GM19463 (cell line): Measurements from ENCODE around the gene CCDC7.
"Not testable (repeated sequence)": the region's sequence is repeated elsewhere in the genome, so short reads cannot be mapped to it uniquely, and the experiment has no call there.

ENCODE experiments used
- ATAC-seq: cut with Tn5 transposase; IDR thresholded peaks from one replicate; pipeline ENCODE4 v1.9.1; 2021; ENCODE audit warnings: mild to moderate bottlenecking, moderate library complexity; ENCODE audit not compliant: unreplicated experiment

CCDC7 gene

GRCh38 chr10:32548208-32548607 lies 102.3 kb downstream of the CCDC7 start:
- no peak for ATAC-seq

GRCh38 chr10:32556783-32557395 lies 110.9 kb downstream of the CCDC7 start:
- ATAC-seq: no peak

DNA sequence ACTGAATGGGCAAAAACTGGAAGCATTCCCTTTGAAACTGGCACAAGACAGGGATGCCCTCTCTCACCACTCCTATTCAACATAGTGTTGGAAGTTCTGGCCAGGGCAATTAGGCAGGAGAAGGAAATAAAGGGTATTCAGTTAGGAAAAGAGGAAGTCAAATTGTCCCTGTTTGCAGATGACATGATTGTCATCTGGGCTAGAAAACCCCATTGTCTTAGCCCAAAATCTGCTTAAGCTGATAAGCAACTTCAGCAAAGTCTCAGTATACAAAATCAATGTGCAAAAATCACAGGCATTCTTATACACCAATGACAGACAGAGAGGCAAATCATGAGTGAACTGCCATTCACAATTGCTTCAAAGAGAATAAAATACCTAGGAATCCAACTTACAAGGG lies 116.8 kb downstream of the CCDC7 start:
- ATAC-seq: not testable (repeated sequence)

GRCh38 chr10:32577448-32577847 lies 131.5 kb downstream of the CCDC7 start:
- ATAC-seq: no peak

- ATAC-seq: no peak
Observed at GRCh38 chr10:32582946-32583345, 137.0 kb downstream of the CCDC7 start.

DNA sequence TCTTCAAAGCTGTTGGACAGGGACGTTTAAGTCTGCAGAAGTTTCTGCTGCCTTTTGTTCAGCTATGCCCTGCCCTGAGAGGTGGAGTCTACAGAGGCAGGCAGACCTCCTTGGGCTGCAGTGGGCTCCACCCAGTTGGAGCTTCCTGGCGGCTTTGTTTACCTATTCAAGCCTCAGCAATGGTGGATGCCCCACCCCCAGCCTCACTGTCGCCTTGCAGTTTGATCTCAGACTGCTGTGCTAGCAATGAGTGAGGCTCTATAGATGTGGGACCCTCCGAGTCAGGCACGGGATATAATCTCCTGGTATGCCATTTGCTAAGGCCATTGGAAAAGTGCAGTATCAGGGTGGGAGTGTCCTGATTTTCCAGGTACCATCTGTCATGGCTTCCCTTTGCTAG lies 152.1 kb downstream of the CCDC7 start:
- not testable (repeated sequence) for ATAC-seq

GRCh38 chr10:32600317-32600716 lies 154.4 kb downstream of the CCDC7 start:
- ATAC-seq: no peak

- ATAC-seq: not testable (repeated sequence)
Observed at GRCh38 chr10:32601562-32601961, 155.6 kb downstream of the CCDC7 start.

- no peak for ATAC-seq
Observed at GRCh38 chr10:32605787-32606186, 159.8 kb downstream of the CCDC7 start.

DNA sequence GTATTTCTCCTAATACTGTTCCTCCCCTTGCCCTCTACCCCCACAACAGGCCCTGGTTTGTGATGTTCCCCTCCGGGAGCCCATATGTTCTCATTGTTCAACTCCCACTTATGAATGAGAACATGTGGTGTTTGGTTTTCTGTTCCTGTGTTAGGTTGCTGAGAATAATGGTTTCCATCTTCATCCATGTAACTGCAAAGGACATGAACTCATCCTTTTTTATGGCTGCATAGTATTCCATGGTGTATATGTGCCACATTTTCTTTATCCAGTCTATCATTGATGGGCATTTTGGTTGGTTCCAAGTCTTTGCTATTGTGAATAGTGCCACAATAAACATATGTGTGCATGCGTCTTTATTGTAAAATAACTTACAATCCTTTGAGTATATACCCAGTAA lies 164.6 kb downstream of the CCDC7 start:
- not testable (repeated sequence) for ATAC-seq

- ATAC-seq: no peak
Observed at GRCh38 chr10:32616438-32616837, 170.5 kb downstream of the CCDC7 start.

DNA sequence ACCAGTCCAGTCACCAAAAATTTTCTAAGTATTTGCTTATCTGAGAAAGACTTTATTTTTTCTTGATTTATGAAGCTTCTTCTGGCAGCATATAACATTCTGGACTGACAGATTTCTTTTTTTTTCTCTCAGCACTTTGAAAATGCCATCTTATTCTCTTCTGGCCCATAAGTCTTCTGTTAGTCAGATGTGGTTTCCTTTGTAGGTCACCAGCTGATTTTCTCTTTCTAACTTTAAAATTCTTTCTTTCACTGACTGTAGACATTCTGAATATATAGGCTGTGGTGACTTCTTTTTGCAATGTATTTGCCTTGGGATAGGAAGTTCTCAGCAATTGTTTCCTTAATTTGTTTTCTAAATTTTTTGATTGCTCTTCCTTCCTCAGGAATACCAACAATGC lies 172.5 kb downstream of the CCDC7 start:
- no peak for ATAC-seq

GRCh38 chr10:32621969-32622368 lies 176.0 kb downstream of the CCDC7 start:
- no peak for ATAC-seq

DNA sequence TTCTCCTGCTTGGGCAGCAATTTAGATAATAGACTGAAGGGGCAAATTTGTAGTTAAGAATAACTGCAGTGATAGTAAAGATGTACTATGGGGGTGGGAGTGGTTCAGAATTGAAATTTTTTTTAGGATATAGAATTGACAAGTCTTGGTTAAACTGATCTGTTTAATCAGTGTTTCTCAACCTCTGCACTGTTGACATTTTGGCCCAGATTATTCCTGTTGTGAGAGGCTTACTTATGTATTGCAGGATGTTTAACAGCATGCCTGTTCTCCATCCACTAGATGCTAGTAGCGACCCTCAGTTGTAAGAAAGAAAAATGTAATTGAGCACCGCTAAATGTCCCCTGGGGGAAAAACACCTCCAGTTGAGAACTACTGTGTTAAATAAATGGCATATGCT lies 176.5 kb downstream of the CCDC7 start:
- no peak for ATAC-seq

DNA sequence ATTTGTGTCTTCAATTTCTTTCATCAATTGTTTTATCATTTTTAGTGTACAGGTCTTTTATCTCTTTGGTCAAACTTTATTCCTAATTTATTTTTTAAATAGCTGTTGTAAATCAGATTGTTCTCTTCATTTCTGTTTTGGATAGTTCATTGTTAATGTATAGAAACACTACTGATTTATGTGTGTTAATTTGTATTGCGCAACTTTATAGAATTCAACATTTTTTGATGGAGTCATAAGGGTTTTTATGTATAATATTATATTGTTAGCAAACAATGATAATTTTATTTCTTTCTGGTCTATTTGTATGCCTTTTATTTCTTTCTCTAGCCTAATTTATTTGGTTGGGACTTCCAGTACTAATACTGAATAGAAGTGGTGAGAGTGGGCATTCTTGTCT lies 181.2 kb downstream of the CCDC7 start:
- no peak for ATAC-seq

- no peak for ATAC-seq
Observed at GRCh38 chr10:32629910-32630309, 184.0 kb downstream of the CCDC7 start.

DNA sequence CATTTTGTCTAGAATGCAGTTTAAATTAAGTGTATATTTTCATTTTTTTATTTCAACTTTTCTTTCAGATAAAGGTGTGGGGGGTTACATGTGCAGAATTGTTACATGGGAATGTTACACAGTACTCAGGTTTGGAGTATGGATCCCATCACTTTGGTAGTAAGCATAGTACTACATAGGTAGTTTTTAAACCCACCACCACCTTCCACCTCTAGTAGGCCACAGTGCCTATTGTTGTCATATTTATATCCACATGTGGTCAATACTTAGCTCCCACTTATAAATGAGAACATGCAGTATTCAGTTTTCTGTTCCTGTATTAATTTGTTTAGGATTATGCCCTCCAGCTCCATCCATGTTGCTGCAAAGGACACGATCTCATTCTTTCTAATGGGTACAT lies 200.6 kb downstream of the CCDC7 start:
- ATAC-seq: no peak

DNA sequence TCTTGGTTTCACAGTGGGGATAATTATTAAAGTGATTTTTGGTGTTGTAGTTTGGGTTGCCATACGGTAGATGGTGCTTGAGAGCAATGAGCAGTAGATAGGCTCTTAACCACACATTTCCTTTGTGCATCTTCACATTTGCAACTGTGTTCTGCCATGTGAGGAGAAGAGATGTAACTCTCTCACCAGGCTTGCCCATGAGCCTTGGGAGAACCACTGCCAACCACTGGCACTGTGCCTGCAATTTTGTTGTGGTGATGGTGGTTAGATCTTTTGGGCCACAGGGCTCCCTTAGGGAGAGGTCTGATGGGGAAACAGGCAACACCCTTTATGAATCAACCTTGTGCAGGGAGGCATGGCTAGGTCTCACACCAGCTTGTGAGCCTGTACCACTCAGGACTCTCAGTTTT lies 204.3 kb downstream of the CCDC7 start:
- no peak for ATAC-seq

DNA sequence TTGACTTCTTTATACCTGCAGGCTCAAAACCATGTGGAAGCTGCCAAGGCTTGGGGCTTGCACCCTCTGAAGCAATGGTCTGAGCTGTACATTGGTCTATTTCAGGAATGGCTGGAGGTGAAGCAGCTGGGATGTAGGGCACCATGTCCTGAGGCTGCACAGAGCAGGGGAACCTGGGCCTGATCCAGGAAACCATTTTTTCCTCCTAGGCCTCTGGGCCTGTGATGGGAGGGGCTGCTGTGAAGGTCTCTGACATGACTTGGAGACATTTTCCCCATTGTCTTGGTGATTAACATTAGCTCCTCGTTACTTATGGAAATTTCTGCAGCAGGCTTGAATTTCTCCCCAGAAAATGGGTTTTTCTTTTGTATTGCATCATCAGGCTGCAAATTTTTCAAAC lies 211.5 kb downstream of the CCDC7 start:
- ATAC-seq: not testable (repeated sequence)

- ATAC-seq: no peak
Observed at GRCh38 chr10:32661346-32661745, 215.4 kb downstream of the CCDC7 start.

GRCh38 chr10:32680803-32681557 lies 235.0 kb downstream of the CCDC7 start:
- ATAC-seq: no peak

DNA sequence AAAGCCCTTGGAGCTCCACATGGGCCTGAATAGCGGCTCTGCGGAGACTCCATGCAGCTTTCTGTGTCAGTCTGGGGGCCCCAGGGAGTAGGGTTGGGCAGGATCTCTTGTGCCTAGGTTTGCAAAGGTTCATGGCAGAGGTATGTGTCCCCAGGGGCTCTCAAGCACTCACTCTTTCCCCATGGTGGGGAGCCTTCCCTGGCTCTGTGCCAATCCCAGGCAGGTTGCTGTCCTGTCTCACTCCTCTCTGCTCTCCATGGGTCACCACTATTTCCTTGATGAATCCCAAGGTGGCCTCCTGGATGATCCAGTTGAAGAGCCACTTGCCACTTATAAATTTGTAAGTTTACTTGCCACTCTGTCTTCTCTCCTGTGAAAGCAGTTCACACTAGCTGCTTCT lies 238.4 kb downstream of the CCDC7 start:
- no peak for ATAC-seq

DNA sequence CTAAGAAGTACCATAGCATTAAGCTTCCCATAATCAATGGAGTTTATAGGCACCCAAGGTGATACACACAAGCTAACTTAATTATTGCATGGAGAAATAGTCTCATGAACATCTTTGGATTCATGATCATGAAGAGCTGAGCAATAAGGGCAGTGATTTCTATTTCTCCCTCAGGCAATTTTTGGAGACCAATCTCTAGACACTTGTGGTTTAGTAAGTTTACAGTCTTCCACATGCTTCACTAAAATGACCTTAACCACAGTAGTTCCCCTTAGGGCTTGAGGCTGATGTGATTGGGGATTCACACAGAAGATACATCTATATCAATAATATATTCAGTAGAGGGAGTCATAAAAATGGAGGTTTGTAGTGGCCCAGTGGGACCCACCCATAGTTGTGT lies 241.2 kb downstream of the CCDC7 start:
- no peak for ATAC-seq
